ENCODE results near the gene PRX. TPM values are rescaled to one million over a fixed set of nuclear protein-coding genes. Genes with fewer than 3 reads are reported as not detected.
"Not testable (repeated sequence)": the region's sequence is repeated elsewhere in the genome, so short reads cannot be mapped to it uniquely, and the experiment has no call there.

PRX gene
- total RNA-seq, 2 experiments from 2014 or later: 1.0 to 1.4 TPM

GRCh38 chr19:40433391-40434216 is 20.4 kb upstream of the PRX start:
- Mint-ChIP-seq H3K27me3 (no peaks in the 10 kb centered on the region), H3K27ac (peak overlapping the region; percentile 96), H3K4me3 (peak overlapping the region; percentile 75), H3K4me1 (peaks cover 15% of the 10 kb centered on the region), H3K9me3 (ENCODE audit: low read depth) (no peaks in the 10 kb centered on the region), H3K36me3 (ENCODE audit: low read depth) (no peaks in the 10 kb centered on the region)
- ChIA-PET POLR2A (interaction anchor here (0.6 to 2.2 kb wide), 4 partner anchors 8 to 28 kb away, joined by 3 to 8 read pairs (median 4); partner anchors contain the start of genes SERTAD1 and SERTAD3), CTCF (interaction anchor here (0.7 to 4.1 kb wide), 5 partner anchors 8 to 953 kb away, joined by 3 to 20 read pairs (median 3); partner anchors contain the start of genes BLVRB and TIMM50)
- DNase-seq (peak; percentile 74), ATAC-seq (peak; percentile 86)
- intact Hi-C loops (cut with DNase I, micrococcal nuclease): loop anchor here in 1 of 2 experiments (1.0 kb wide), 1 partner anchor 10 kb away; no protein-coding TSS in a partner anchor

GRCh38 chr19:40432760-40433159 is 19.6 kb upstream of the PRX start:
- H3K27ac Mint-ChIP-seq: not testable (repeated sequence)

GRCh38 chr19:40431698-40432097 is 18.5 kb upstream of the PRX start:
- Mint-ChIP-seq H3K36me3 (ENCODE audit: low read depth) (no peaks in the 10 kb centered on the region), H3K4me3 (no peak overlapping the region), H3K27me3 (no peaks in the 10 kb centered on the region), H3K9me3 (ENCODE audit: low read depth) (no peaks in the 10 kb centered on the region), H3K4me1 (peaks cover 15% of the 10 kb centered on the region), H3K27ac (no peak overlapping the region)
- intact Hi-C loops (cut with DNase I, micrococcal nuclease): no loop called here
- POLR2A ChIA-PET: no interaction called here
- DNase-seq (no peak), ATAC-seq (no peak)
- CTCF ChIA-PET: interaction anchor here (1.1 to 1.5 kb wide), 2 partner anchors 9 to 11 kb away, joined by 3 to 4 read pairs; no protein-coding TSS in a partner anchor

More at GRCh38 chr19:40432760-40433159, 19.6 kb upstream of the PRX start:
- Mint-ChIP-seq H3K4me1 (peaks cover 15% of the 10 kb centered on the region), H3K4me3 (peak overlapping the region; percentile 75)
- intact Hi-C loops (cut with DNase I, micrococcal nuclease): loop anchor here in 1 of 2 experiments (1.0 kb wide), 1 partner anchor 11 kb away; no protein-coding TSS in a partner anchor
- not testable (repeated sequence) for H3K9me3 Mint-ChIP-seq (ENCODE audit: low read depth); DNase-seq; ATAC-seq; H3K36me3 Mint-ChIP-seq (ENCODE audit: low read depth); H3K27me3 Mint-ChIP-seq
- POLR2A ChIA-PET: interaction anchor here (0.6 to 2.2 kb wide), 2 partner anchors 10 to 27 kb away, joined by 5 to 8 read pairs; partner anchors contain the start of gene SERTAD3
- CTCF ChIA-PET: interaction anchor here (1.0 to 4.1 kb wide), 5 partner anchors 9 to 99 kb away, joined by 3 to 20 read pairs (median 4); partner anchors contain the start of gene BLVRB

GRCh38 chr19:40430242-40430641 is 17.1 kb upstream of the PRX start:
- H3K27me3 Mint-ChIP-seq; H3K36me3 Mint-ChIP-seq (ENCODE audit: low read depth); POLR2A ChIA-PET; DNase-seq; ATAC-seq; H3K9me3 Mint-ChIP-seq (ENCODE audit: low read depth); H3K4me3 Mint-ChIP-seq; H3K27ac Mint-ChIP-seq; intact Hi-C loops (cut with DNase I, micrococcal nuclease): not testable (repeated sequence)
- H3K4me1 Mint-ChIP-seq: peaks cover 21% of the 10 kb centered on the region
- CTCF ChIA-PET: interaction anchor here (0.6 to 1.1 kb wide), 2 partner anchors 60 to 130 kb away, joined by 4 read pairs; no protein-coding TSS in a partner anchor

GRCh38 chr19:40428197-40428596 is 15.0 kb upstream of the PRX start:
- not testable (repeated sequence) for ATAC-seq

GRCh38 chr19:40425450-40426287 is 12.5 kb upstream of the PRX start, which contains the start of gene SERTAD1:
Gene SERTAD1 (minus strand): TSS chr19:40425992. CDS start chr19:40423546, 2,446 bp downstream.
- DNase-seq: peak; percentile 100
- POLR2A ChIA-PET: interaction anchor here (0.6 to 1.3 kb wide), 9 partner anchors 9 to 455 kb away, joined by 3 to 9 read pairs (median 4); partner anchors contain the start of genes BLVRB and PSMC4

More at GRCh38 chr19:40428197-40428596, 15.0 kb upstream of the PRX start:
- H3K9me3 Mint-ChIP-seq (ENCODE audit: low read depth); H3K27ac Mint-ChIP-seq; DNase-seq; H3K4me3 Mint-ChIP-seq; H3K36me3 Mint-ChIP-seq (ENCODE audit: low read depth); H3K27me3 Mint-ChIP-seq: not testable (repeated sequence)
- intact Hi-C loops (cut with DNase I, micrococcal nuclease): loop anchor here (5.0 kb wide), 3 partner anchors 289 to 834 kb away; partner anchors contain the start of genes COQ8B (in 1 of the 2), EGLN2 (in 1 of the 2), HNRNPUL1 (in 1 of the 2) and ITPKC (in 1 of the 2)
- POLR2A ChIA-PET: interaction anchor here (0.7 to 1.0 kb wide), 2 partner anchors 15 to 36 kb away, joined by 3 to 6 read pairs; no protein-coding TSS in a partner anchor
- H3K4me1 Mint-ChIP-seq: peaks cover 14% of the 10 kb centered on the region
- CTCF ChIA-PET: interaction anchor here (0.6 to 0.7 kb wide), 2 partner anchors 1376 to 1717 kb away, joined by 3 read pairs; no protein-coding TSS in a partner anchor

GRCh38 chr19:40424637-40425449 is 11.7 kb upstream of the PRX start:
- intact Hi-C loops (cut with DNase I, micrococcal nuclease): loop anchor here (1.0 to 5.0 kb wide), 13 partner anchors 18 to 837 kb away; partner anchors contain the start of genes AKT2 (in 1 of the 2), BLVRB (in 1 of the 2), C19orf47 (in 1 of the 2) and COQ8B (in 1 of the 2)
- H3K27ac Mint-ChIP-seq: peak overlapping the region; percentile 96
- peak overlapping the region; percentile 89 for H3K4me3 Mint-ChIP-seq
- H3K27me3 Mint-ChIP-seq: no peaks in the 10 kb centered on the region
- peaks cover 20% of the 10 kb centered on the region for H3K36me3 Mint-ChIP-seq (ENCODE audit: low read depth)
- ATAC-seq (no peak), DNase-seq (peak; percentile 38)
- POLR2A ChIA-PET: interaction anchor here (0.6 kb wide), 1 partner anchor 10 kb away, joined by 4 read pairs; no protein-coding TSS in a partner anchor
- peaks cover 20% of the 10 kb centered on the region for H3K4me1 Mint-ChIP-seq
- H3K9me3 Mint-ChIP-seq (ENCODE audit: low read depth): no peaks in the 10 kb centered on the region
- CTCF ChIA-PET: interaction anchor here (0.5 to 2.6 kb wide), 5 partner anchors 15 to 378 kb away, joined by 3 to 14 read pairs (median 4); partner anchors contain the start of gene BLVRB

More at GRCh38 chr19:40425450-40426287, 12.5 kb upstream of the PRX start, which contains the start of gene SERTAD1:
- intact Hi-C loops (cut with DNase I, micrococcal nuclease): loop anchor here (1.0 to 5.0 kb wide), 14 partner anchors 18 to 837 kb away; partner anchors contain the start of genes AKT2 (in 1 of the 2), BLVRB (in 1 of the 2), C19orf47 (in 1 of the 2) and COQ8B (in 1 of the 2)
- Mint-ChIP-seq H3K36me3 (ENCODE audit: low read depth) (peaks cover 20% of the 10 kb centered on the region), H3K27ac (peak within 1 kb of the TSS; percentile 96), H3K27me3 (no peaks in the 10 kb centered on the region), H3K9me3 (ENCODE audit: low read depth) (no peaks in the 10 kb centered on the region), H3K4me3 (peak within 1 kb of the TSS; percentile 89), H3K4me1 (peaks cover 20% of the 10 kb centered on the region)
- peak; percentile 91 for ATAC-seq
- CTCF ChIA-PET: interaction anchor here (0.6 to 1.7 kb wide), 9 partner anchors 9 to 369 kb away, joined by 3 to 13 read pairs (median 4); no protein-coding TSS in a partner anchor

- no peak for DNase-seq
- Mint-ChIP-seq H3K4me3 (peak overlapping the region; percentile 89), H3K36me3 (ENCODE audit: low read depth) (peaks cover 20% of the 10 kb centered on the region), H3K27me3 (no peaks in the 10 kb centered on the region), H3K4me1 (peaks cover 22% of the 10 kb centered on the region), H3K27ac (peak overlapping the region; percentile 84), H3K9me3 (ENCODE audit: low read depth) (no peaks in the 10 kb centered on the region)
- intact Hi-C loops (cut with DNase I, micrococcal nuclease): loop anchor here in 1 of 2 experiments (2.0 kb wide), 2 partner anchors 119 to 181 kb away; no protein-coding TSS in a partner anchor
- no peak for ATAC-seq
- POLR2A ChIA-PET: interaction anchor here (1.3 kb wide), 1 partner anchor 11 kb away, joined by 3 read pairs; no protein-coding TSS in a partner anchor
- CTCF ChIA-PET: interaction anchor here (0.8 to 2.6 kb wide), 3 partner anchors 16 to 40 kb away, joined by 3 to 14 read pairs (median 4); partner anchors contain the start of gene BLVRB
These were observed 10.8 kb upstream of the PRX start for GRCh38 chr19:40423938-40424337.

- Mint-ChIP-seq H3K4me1 (peaks cover 22% of the 10 kb centered on the region), H3K27me3 (no peaks in the 10 kb centered on the region), H3K36me3 (ENCODE audit: low read depth) (peaks cover 20% of the 10 kb centered on the region), H3K9me3 (ENCODE audit: low read depth) (no peaks in the 10 kb centered on the region), H3K27ac (peak overlapping the region; percentile 90), H3K4me3 (peak overlapping the region; percentile 76)
- DNase-seq (no peak), ATAC-seq (no peak)
- ChIA-PET CTCF (interaction anchor here (0.7 to 2.6 kb wide), 4 partner anchors 9 to 144 kb away, joined by 3 to 14 read pairs (median 4); partner anchors contain the start of gene BLVRB), POLR2A (interaction anchor here (1.3 kb wide), 1 partner anchor 12 kb away, joined by 3 read pairs; no protein-coding TSS in a partner anchor)
- intact Hi-C loops (cut with DNase I, micrococcal nuclease): no loop called here
These were observed 9.8 kb upstream of the PRX start for GRCh38 chr19:40422748-40423566.
